T-helper 22 cell (primary cell): ENCODE results near the gene SERPINI2.

Experiments
- DNase-seq: peaks from one replicate; pipeline ENCODE4 v3.0.0-alpha.2; 2020; ENCODE audit warnings: low read depth

The SERPINI2 gene, protein sequence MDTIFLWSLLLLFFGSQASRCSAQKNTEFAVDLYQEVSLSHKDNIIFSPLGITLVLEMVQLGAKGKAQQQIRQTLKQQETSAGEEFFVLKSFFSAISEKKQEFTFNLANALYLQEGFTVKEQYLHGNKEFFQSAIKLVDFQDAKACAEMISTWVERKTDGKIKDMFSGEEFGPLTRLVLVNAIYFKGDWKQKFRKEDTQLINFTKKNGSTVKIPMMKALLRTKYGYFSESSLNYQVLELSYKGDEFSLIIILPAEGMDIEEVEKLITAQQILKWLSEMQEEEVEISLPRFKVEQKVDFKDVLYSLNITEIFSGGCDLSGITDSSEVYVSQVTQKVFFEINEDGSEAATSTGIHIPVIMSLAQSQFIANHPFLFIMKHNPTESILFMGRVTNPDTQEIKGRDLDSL

GRCh38 chr3:167473863-167474262, at the start of gene SERPINI2:
SERPINI2 (minus strand) TSS chr3:167474042; CDS start chr3:167471834, 2,208 bp downstream.
- no peak for DNase-seq

DNA sequence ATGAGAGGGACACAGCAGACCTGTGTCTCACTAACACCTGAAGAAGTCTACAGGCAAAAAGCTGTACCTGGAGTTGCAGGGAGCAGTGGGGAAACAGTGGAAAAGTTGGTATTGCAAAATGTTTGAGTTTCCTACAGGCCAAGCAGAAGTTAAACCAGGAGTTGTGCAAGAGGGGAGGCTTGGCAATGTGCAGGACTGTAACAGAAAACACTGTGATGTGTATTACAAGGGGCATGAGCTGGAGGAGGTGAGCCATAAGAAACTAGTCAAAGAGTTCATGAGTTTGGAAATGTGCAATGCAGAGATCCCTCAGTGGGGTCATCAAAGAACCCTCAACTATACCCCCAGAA, 47.1 kb upstream of the SERPINI2 start:
- no peak for DNase-seq

DNA sequence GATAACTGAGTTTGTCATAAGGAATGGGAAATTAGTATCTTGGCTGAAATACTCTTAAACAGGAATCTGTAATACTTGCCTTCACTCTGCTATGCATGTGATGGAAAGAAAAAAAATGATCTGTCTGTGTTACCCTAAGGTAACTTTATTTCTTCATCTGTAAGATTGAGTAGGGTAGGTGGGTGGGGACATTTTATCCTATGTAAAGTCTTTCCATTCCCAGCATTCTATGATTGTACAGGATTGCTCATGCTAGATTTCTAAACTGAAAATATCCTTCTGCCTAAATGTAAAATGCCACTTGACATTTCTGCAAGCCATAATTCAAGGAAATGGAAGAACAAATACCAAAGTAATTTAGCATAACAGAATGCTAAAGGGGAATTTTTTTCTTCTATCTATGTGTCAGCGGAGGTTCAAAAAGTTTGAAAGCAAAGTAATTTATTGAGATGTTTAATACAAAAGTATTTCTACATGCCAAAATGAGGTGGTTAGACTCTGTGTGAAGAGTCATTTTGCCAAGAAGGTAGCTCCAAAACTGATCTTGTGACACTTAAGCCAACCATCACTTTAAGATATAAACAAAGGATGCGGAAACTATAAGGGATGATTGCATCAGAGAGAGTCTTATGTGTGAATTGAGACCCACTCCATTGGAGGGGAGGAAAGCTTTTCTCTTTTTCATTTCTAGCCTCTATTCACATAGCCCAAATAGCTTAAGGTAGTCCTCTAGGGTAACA, 46.6 kb upstream of the SERPINI2 start:
- no peak for DNase-seq

- DNase-seq = no peak
Measured at GRCh38 chr3:167507954-167508353, 34.1 kb upstream of the SERPINI2 start.

- DNase-seq = no peak
Measured at GRCh38 chr3:167502401-167502800, 28.6 kb upstream of the SERPINI2 start.

GRCh38 chr3:167501941-167502340, 28.1 kb upstream of the SERPINI2 start:
- DNase-seq = no peak

- no peak for DNase-seq
Measured at GRCh38 chr3:167497903-167498302, 24.1 kb upstream of the SERPINI2 start.

- DNase-seq = no peak
Measured at GRCh38 chr3:167493244-167493643, 19.4 kb upstream of the SERPINI2 start.

DNA sequence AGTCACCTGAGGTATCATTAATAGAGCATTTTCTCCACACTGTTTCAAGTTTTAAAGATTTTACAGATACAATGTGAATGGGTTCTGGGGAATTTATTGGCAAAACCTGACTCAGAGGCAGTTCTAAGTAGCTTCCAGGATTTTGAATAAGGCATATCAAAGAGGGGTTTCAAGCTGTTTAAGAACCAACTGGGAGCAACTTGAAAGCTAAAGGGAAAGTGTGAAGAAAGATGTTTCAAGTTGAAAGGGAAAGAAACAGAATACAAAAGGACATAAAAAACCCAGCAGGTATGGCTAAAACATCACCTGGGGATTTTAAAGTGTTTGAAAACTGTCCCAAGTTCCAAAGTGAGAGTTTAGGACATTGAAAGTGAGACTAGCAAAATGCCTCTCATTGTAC, 17.8 kb upstream of the SERPINI2 start:
- no peak for DNase-seq

- no peak for DNase-seq
Measured at GRCh38 chr3:167489571-167489970, 15.7 kb upstream of the SERPINI2 start.

DNA sequence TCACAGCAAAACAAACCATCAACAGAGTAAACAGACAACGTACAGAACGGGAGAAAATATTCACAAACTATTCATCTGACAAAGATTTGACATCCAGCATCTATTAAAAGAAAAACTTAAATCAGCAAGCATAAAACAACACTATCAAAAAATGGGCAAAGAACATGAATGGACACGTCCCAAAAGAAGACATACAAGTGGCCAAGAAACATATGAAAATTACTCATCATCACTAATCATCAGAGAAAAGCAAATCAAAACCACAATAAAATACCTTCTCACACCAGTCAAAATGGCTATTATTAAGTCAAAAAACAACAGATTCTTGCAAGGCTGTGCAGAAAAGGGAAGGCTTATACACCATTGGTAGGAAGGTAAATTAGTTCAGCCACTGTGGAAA, 13.7 kb upstream of the SERPINI2 start:
- no peak for DNase-seq

DNA sequence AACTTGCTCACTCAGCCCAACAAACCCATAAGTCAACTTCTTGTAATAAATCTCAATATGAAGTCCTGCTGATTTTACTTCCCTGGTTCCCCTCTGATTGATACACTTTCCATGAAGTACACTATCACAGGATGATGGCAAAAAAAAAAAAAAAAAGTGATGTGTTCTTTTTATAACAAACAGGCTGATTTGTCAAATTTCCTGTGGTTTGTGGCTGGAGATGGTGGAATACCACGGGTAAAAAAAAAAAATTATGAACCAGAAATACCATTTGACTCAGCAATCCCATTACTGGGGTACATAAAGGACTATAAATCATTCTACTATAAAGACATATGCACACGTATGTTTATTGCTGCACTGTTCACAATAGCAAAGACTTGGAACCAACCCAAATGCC, 10.7 kb upstream of the SERPINI2 start:
- DNase-seq = no peak

DNA sequence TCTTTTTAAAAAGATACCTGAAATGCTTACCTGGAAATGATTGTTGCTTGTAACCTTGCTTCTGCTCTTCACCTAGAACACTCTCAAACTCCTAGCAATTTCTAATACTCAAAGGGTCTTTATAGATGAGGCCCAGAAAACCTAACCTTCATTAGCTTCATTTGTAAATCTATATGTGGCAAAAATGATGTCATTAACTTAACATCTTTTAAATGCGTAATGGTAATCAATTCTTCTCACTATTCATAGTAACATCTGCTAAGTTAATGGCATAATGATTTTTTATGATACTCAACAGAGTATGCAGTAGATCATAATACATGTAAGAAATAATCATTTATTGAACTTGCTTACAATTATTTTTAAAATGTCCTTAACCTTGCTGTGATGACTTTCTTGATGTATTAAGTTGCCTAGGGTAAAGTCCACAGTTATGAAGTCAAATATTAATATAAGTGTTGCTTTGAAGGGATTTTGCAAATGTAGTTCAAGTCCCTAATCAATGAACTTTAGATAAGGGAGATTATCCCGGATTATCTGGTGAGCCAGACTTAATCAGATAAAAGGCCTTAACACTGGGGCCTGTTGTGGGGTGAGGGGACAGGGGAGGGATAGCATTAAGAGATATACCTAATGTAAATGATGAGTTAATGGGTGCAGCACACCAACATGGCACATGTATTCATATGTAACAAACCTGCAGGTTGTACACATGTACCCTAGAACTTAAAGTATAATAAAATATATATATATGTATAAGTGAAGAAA, 10.1 kb upstream of the SERPINI2 start:
- no peak for DNase-seq

- DNase-seq = no peak
Measured at GRCh38 chr3:167481164-167481563, 7.3 kb upstream of the SERPINI2 start.

GRCh38 chr3:167480748-167481147, 6.9 kb upstream of the SERPINI2 start:
- DNase-seq = no peak

- DNase-seq = no peak
Measured at GRCh38 chr3:167469381-167469780, 4.5 kb downstream of the SERPINI2 start.

- no peak for DNase-seq
Measured at GRCh38 chr3:167467848-167468611, 5.8 kb downstream of the SERPINI2 start.

DNA sequence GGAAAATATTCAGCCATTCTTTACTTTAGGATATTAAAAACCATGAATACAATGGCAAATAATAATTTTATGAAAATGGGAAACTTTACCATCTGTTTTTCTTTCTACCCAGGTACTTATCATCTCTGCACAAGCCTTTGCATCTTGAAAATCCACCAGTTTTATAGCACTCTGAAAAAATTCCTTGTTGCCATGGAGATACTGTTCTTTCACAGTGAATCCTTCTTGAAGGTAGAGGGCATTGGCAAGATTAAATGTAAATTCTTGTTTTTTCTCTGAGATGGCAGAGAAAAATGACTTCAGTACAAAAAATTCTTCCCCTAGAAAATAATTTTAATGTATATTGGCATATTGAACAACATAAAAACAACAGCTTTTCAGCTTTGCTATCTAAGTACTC, 6.9 kb downstream of the SERPINI2 start:
- DNase-seq = no peak

GRCh38 chr3:167456157-167456799, 17.6 kb downstream of the SERPINI2 start:
- DNase-seq = no peak

- no peak for DNase-seq
Measured at GRCh38 chr3:167453815-167454214, 20.0 kb downstream of the SERPINI2 start.

GRCh38 chr3:167451282-167451681, 22.6 kb downstream of the SERPINI2 start:
- no peak for DNase-seq

DNA sequence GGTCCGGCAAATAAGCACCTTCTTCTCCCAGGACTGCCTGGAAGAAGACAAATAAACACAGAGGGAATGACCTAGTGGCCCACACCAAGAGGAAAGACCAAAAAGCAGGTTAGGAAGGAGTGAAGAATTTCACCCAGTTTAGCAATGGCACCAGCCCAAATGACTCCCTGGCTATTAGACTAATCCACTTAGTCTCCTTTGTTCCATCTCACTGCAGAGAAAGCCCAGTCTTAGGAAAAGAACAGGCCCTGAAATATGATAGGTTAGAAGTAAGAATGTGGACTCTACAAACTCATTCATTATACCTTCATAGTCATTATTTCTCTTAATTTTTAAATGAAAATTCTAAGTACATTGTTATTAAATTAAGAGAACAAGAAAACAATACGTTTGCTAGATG, 23.2 kb downstream of the SERPINI2 start:
- DNase-seq = no peak
